ENCODE results near the gene TSC22D4. TPM values are rescaled to one million over a fixed set of nuclear protein-coding genes. Genes with fewer than 3 reads are reported as not detected.
"Not testable (repeated sequence)": the region's sequence is repeated elsewhere in the genome, so short reads cannot be mapped to it uniquely, and the experiment has no call there.

The TSC22D4 gene
- total RNA-seq, 1 donor from 2014 or later = 68.7 TPM

GRCh38 chr7:100452513-100452912 is 26.5 kb downstream of the TSC22D4 start:
- no peak for DNase-seq
- no peak overlapping the region for H3K4me3 Mint-ChIP-seq
- H3K9me3 Mint-ChIP-seq = no peaks in the 10 kb centered on the region
- H3K27me3 Mint-ChIP-seq = no peaks in the 10 kb centered on the region
- H3K27ac Mint-ChIP-seq = no peak overlapping the region
- ATAC-seq (ENCODE audit: low read depth) = no peak
- H3K36me3 Mint-ChIP-seq (ENCODE audit: low read depth) = no peaks in the 10 kb centered on the region
- intact Hi-C loops (cut with micrococcal nuclease) = loop anchor here (10.0 kb wide), 1 partner anchor 538 kb away; the partner anchor contains the start of gene TRIM4
- POLR2A ChIA-PET = interaction anchor here (7.9 kb wide), 1 partner anchor 24 kb away, joined by 65 read pairs; the partner anchor contains the start of genes MEPCE and ZCWPW1
- H3K4me1 Mint-ChIP-seq = peaks cover 11% of the 10 kb centered on the region
- CTCF ChIA-PET = interaction anchor here (1.0 kb wide), 1 partner anchor 49 kb away, joined by 3 read pairs; no protein-coding TSS in a partner anchor
- TF ChIP-seq CTCF (IDR thresholded peaks at IDR 0.05) = no peak

GRCh38 chr7:100449190-100449795 is 29.7 kb downstream of the TSC22D4 start:
- H3K4me1 Mint-ChIP-seq = peaks cover 26% of the 10 kb centered on the region
- ATAC-seq (ENCODE audit: low read depth) = no peak
- intact Hi-C loops (cut with micrococcal nuclease) = no loop called here
- DNase-seq = no peak
- no peaks in the 10 kb centered on the region for H3K9me3 Mint-ChIP-seq
- no peaks in the 10 kb centered on the region for H3K27me3 Mint-ChIP-seq
- no peak overlapping the region for H3K27ac Mint-ChIP-seq
- no peak for TF ChIP-seq CTCF (IDR thresholded peaks at IDR 0.05)
- no peaks in the 10 kb centered on the region for H3K36me3 Mint-ChIP-seq (ENCODE audit: low read depth)
- ChIA-PET POLR2A (interaction anchor here (0.6 to 7.9 kb wide), 4 partner anchors 13 to 84 kb away, joined by 3 to 65 read pairs (median 12); partner anchors contain the start of genes MEPCE, PPP1R35 and ZCWPW1), CTCF (interaction anchor here (0.7 to 2.1 kb wide), 4 partner anchors 42 to 316 kb away, joined by 4 to 12 read pairs (median 6); no protein-coding TSS in a partner anchor)
- peak overlapping the region; percentile 20 for H3K4me3 Mint-ChIP-seq

- DNase-seq; H3K4me3 Mint-ChIP-seq; H3K27ac Mint-ChIP-seq; intact Hi-C loops (cut with micrococcal nuclease); H3K27me3 Mint-ChIP-seq; H3K9me3 Mint-ChIP-seq; H3K36me3 Mint-ChIP-seq (ENCODE audit: low read depth); ATAC-seq (ENCODE audit: low read depth): not testable (repeated sequence)
- POLR2A ChIA-PET = interaction anchor here (0.5 to 2.0 kb wide), 6 partner anchors 11 to 178 kb away, joined by 3 to 16 read pairs (median 3); partner anchors contain the start of genes MEPCE, PPP1R35 and ZCWPW1
- CTCF ChIA-PET = interaction anchor here (1.4 kb wide), 1 partner anchor 40 kb away, joined by 3 read pairs; no protein-coding TSS in a partner anchor
- H3K4me1 Mint-ChIP-seq = peaks cover 27% of the 10 kb centered on the region
These were observed 31.7 kb downstream of the TSC22D4 start for GRCh38 chr7:100447363-100447762.

GRCh38 chr7:100446040-100446439 is 33.0 kb downstream of the TSC22D4 start:
- H3K36me3 Mint-ChIP-seq (ENCODE audit: low read depth) = no peaks in the 10 kb centered on the region
- ATAC-seq (ENCODE audit: low read depth) (no peak), DNase-seq (no peak)
- ChIA-PET CTCF (interaction anchor here (1.1 kb wide), 1 partner anchor 115 kb away, joined by 3 read pairs; no protein-coding TSS in a partner anchor), POLR2A (interaction anchor here (1.8 to 2.3 kb wide), 3 partner anchors 9 to 17 kb away, joined by 6 to 12 read pairs (median 6); partner anchors contain the start of genes MEPCE, PPP1R35 and ZCWPW1)
- peaks cover 27% of the 10 kb centered on the region for H3K4me1 Mint-ChIP-seq
- H3K4me3 Mint-ChIP-seq = no peak overlapping the region
- H3K27me3 Mint-ChIP-seq = no peaks in the 10 kb centered on the region
- no peaks in the 10 kb centered on the region for H3K9me3 Mint-ChIP-seq
- no peak for TF ChIP-seq CTCF (IDR thresholded peaks at IDR 0.05)
- intact Hi-C loops (cut with micrococcal nuclease) = no loop called here
- no peak overlapping the region for H3K27ac Mint-ChIP-seq

GRCh38 chr7:100444311-100445278 is 34.4 kb downstream of the TSC22D4 start:
- TF ChIP-seq CTCF (IDR thresholded peaks at IDR 0.05) = no peak
- H3K4me3 Mint-ChIP-seq = no peak overlapping the region

More at GRCh38 chr7:100444311-100445278, 34.4 kb downstream of the TSC22D4 start:
- H3K27ac Mint-ChIP-seq = peak overlapping the region; percentile 53
- ChIA-PET POLR2A (interaction anchor here (0.6 to 2.3 kb wide), 13 partner anchors 8 to 351 kb away, joined by 3 to 15 read pairs (median 6); partner anchors contain the start of genes FBXO24, LRCH4, MEPCE and PPP1R35), CTCF (interaction anchor here (2.0 kb wide), 1 partner anchor 11 kb away, joined by 5 read pairs; no protein-coding TSS in a partner anchor)
- H3K36me3 Mint-ChIP-seq (ENCODE audit: low read depth) = no peaks in the 10 kb centered on the region
- no peaks in the 10 kb centered on the region for H3K9me3 Mint-ChIP-seq
- ATAC-seq (ENCODE audit: low read depth) (peak; percentile 60), DNase-seq (no peak)
- no peaks in the 10 kb centered on the region for H3K27me3 Mint-ChIP-seq
- intact Hi-C loops (cut with micrococcal nuclease) = no loop called here
- peaks cover 18% of the 10 kb centered on the region for H3K4me1 Mint-ChIP-seq

Data from activated B cell treated with CpG ODN at 0.5 μM for 24 hours (primary cell).